ENCODE measurements around the gene TIPARP. TPM values are rescaled to one million over a fixed set of nuclear protein-coding genes. Genes with fewer than 3 reads are reported as not detected.

The TIPARP gene
- total and polyA plus RNA-seq, 4 donors = 20.8 to 56.1 (median 40.0) TPM

- no peak overlapping the region for H3K27ac ChIP-seq (ENCODE audit: low read depth in 1 of 2, low read length in 1 of 2)
- peaks cover 0 to 5% (median 4%) of the 10 kb centered on the region in 5 donors for H3K4me1 ChIP-seq (ENCODE audit: control insufficient read depth in 5 of 5, insufficient read depth in 5 of 5, low read length in 5 of 5)
- H3K9me3 ChIP-seq (ENCODE audit: control insufficient read depth in 4 of 4, insufficient read depth in 3 of 4, low read length in 3 of 4) = no peaks in the 10 kb centered on the region
- ATAC-seq (ENCODE audit: insufficient read depth, low FRiP score) (no peak), DNase-seq (no peak)
- 46 to 64% methylated on average over 8 of the region's 8 CpGs for WGBS, 2 donors
- no peak overlapping the region for H3K9ac ChIP-seq (ENCODE audit: insufficient read depth in 1 of 2, low read length in 2 of 2)
- H3K27me3 ChIP-seq (ENCODE audit: control insufficient read depth in 3 of 3, insufficient read depth in 3 of 3, low read length in 2 of 3) = no peaks in the 10 kb centered on the region
- TF ChIP-seq CTCF (IDR thresholded peaks at IDR 0.05; ENCODE audit: control extremely low read depth, extremely low read depth) = no peak
- no peaks in the 10 kb centered on the region for H3K36me3 ChIP-seq (ENCODE audit: control insufficient read depth in 4 of 4, insufficient read depth in 4 of 4, low read length in 4 of 4)
- no peak overlapping the region for H3K4me3 ChIP-seq
Observed at GRCh38 chr3:156664011-156664830, 10.2 kb upstream of the TIPARP start.

GRCh38 chr3:156664831-156665178, 9.6 kb upstream of the TIPARP start:
- no peak overlapping the region for H3K9ac ChIP-seq (ENCODE audit: insufficient read depth in 1 of 2, low read length in 2 of 2)
- H3K27me3 ChIP-seq (ENCODE audit: control insufficient read depth in 3 of 3, insufficient read depth in 3 of 3, low read length in 2 of 3) = no peaks in the 10 kb centered on the region
- H3K4me3 ChIP-seq = no peak overlapping the region
- H3K36me3 ChIP-seq (ENCODE audit: control insufficient read depth in 4 of 4, insufficient read depth in 4 of 4, low read length in 4 of 4) = no peaks in the 10 kb centered on the region
- H3K4me1 ChIP-seq (ENCODE audit: control insufficient read depth in 5 of 5, insufficient read depth in 5 of 5, low read length in 5 of 5) = peaks cover 0 to 5% (median 4%) of the 10 kb centered on the region in 5 donors
- no peak for ATAC-seq (ENCODE audit: insufficient read depth, low FRiP score)
- DNase-seq = no peak
- TF ChIP-seq CTCF (IDR thresholded peaks at IDR 0.05; ENCODE audit: control extremely low read depth, extremely low read depth) = no peak
- no peaks in the 10 kb centered on the region for H3K9me3 ChIP-seq (ENCODE audit: control insufficient read depth in 4 of 4, insufficient read depth in 3 of 4, low read length in 3 of 4)
- H3K27ac ChIP-seq (ENCODE audit: low read depth in 1 of 2, low read length in 1 of 2) = no peak overlapping the region

GRCh38 chr3:156665291-156665690, 9.1 kb upstream of the TIPARP start:
- DNase-seq = peak in 2 of 3 donors; percentile 47 to 62
- 46 to 49% methylated on average over 2 of the region's 2 CpGs for WGBS, 2 donors
- H3K27ac ChIP-seq (ENCODE audit: low read depth in 1 of 2, low read length in 1 of 2) = no peak overlapping the region
- H3K36me3 ChIP-seq (ENCODE audit: control insufficient read depth in 4 of 4, insufficient read depth in 4 of 4, low read length in 4 of 4) = no peaks in the 10 kb centered on the region
- no peak overlapping the region for H3K4me3 ChIP-seq
- no peak overlapping the region for H3K9ac ChIP-seq (ENCODE audit: insufficient read depth in 1 of 2, low read length in 2 of 2)
- H3K9me3 ChIP-seq (ENCODE audit: control insufficient read depth in 4 of 4, insufficient read depth in 3 of 4, low read length in 3 of 4) = no peaks in the 10 kb centered on the region
- TF ChIP-seq CTCF (IDR thresholded peaks at IDR 0.05; ENCODE audit: control extremely low read depth, extremely low read depth) = no peak
- no peaks in the 10 kb centered on the region for H3K27me3 ChIP-seq (ENCODE audit: control insufficient read depth in 3 of 3, insufficient read depth in 3 of 3, low read length in 2 of 3)
- ATAC-seq (ENCODE audit: insufficient read depth, low FRiP score) = no peak
- H3K4me1 ChIP-seq (ENCODE audit: control insufficient read depth in 5 of 5, insufficient read depth in 5 of 5, low read length in 5 of 5) = peaks cover 0 to 5% (median 4%) of the 10 kb centered on the region in 5 donors
